H1 (cell line): ENCODE results near the gene IREB2. TPM values are rescaled to one million over a fixed set of nuclear protein-coding genes. Genes with fewer than 3 reads are reported as not detected.

Source experiments
- CTCF ChIA-PET: fragments of 300-600 bp; sonication (Branson Sonifier 250); formaldehyde crosslinking; loops from one replicate; lab custom pipeline; 2021; ENCODE audit not compliant: partially characterized antibody; lab: Charles Lee
- POLR2A ChIA-PET: fragments of 300-600 bp; sonication (Branson Sonifier 250); formaldehyde crosslinking; loops from one replicate; lab custom pipeline; 2021; ENCODE audit warnings: inconsistent platforms; ENCODE audit not compliant: partially characterized antibody; lab: Charles Lee
- DNase-seq, 2 experiments: peaks; one replicate each; pipeline versions ENCODE4 v3.0.0 to v3.0.0-alpha.2; 2010 to 2022; ENCODE audit warnings: low spot score in 2 of 2, low read depth in 1 of 2, mixed read lengths in 1 of 2
- FAIRE-seq: peaks from 2 replicates; lab custom pipeline; 2011; peaks lifted over from hg19 to GRCh38; lab: Jason Lieb, UNC
- H2AFZ ChIP-seq: 2 replicates; pipeline ENCODE4 v1.8.1; 2012; ENCODE audit warnings: low read length, inconsistent platforms
- H2AK5ac ChIP-seq: 2 replicates; pipeline ENCODE4 v1.6.1; 2013; ENCODE audit warnings: low read depth, low read length
- H2BK120ac ChIP-seq: replicated peaks from 2 replicates; pipeline ENCODE3; 2013; ENCODE audit warnings: low read depth, low read length, inconsistent platforms
- H2BK12ac ChIP-seq: 2 replicates; pipeline ENCODE4 v1.6.1; 2013; ENCODE audit warnings: low read depth, low read length
- H2BK15ac ChIP-seq: 2 replicates; pipeline ENCODE4 v1.6.1; 2013; ENCODE audit warnings: low read length
- H2BK20ac ChIP-seq: 2 replicates; pipeline ENCODE4 v1.6.1; 2013; ENCODE audit warnings: low read length
- H2BK5ac ChIP-seq: 2 replicates; pipeline ENCODE4 v1.6.1; 2013; ENCODE audit warnings: low read depth, low read length
- H3K14ac ChIP-seq: 2 replicates; pipeline ENCODE4 v1.6.1; 2013; ENCODE audit warnings: inconsistent platforms; ENCODE audit not compliant: insufficient read length
- H3K18ac ChIP-seq: 2 replicates; pipeline ENCODE4 v1.6.1; 2013; ENCODE audit warnings: low read length; ENCODE audit errors: extremely low read depth
- H3K23ac ChIP-seq: 2 replicates; pipeline ENCODE4 v1.6.1; 2013; ENCODE audit warnings: inconsistent platforms; ENCODE audit not compliant: insufficient read length
- H3K23me2 ChIP-seq: 2 replicates; pipeline ENCODE4 v1.6.1; 2013; ENCODE audit warnings: low read depth, low read length
- H3K27ac ChIP-seq: 2 replicates; pipeline ENCODE4 v1.6.1; 2011; ENCODE audit warnings: low read depth, low read length, inconsistent platforms
- H3K27me3 ChIP-seq, 4 experiments: replicated peaks in 1 of 4; 1 replicate in 1 of 4; 2 replicates in 3 of 4; pipeline versions ENCODE4 v1.6.1 to v1.8.1; 2011 to 2013; ENCODE audit warnings: low read length in 3 of 4, mild to moderate bottlenecking in 3 of 4, inconsistent platforms in 2 of 4, mixed read lengths in 2 of 4, moderate library complexity in 1 of 4; ENCODE audit not compliant: control insufficient read depth in 3 of 4, insufficient read depth in 3 of 4; ENCODE audit errors: extremely low read depth in 1 of 4
- H3K36me3 ChIP-seq, 4 experiments: 2 replicates each; pipeline versions ENCODE4 v1.6.1 to v1.8.1; 2011 to 2013; ENCODE audit warnings: mild to moderate bottlenecking in 4 of 4, low read length in 3 of 4, moderate library complexity in 2 of 4, control low read depth in 1 of 4, inconsistent platforms in 1 of 4; ENCODE audit not compliant: insufficient read depth in 4 of 4, control insufficient read depth in 2 of 4
- H3K4ac ChIP-seq: replicated peaks from 2 replicates; pipeline ENCODE3; 2013; ENCODE audit warnings: low read length, low read depth, mixed read lengths, inconsistent platforms; ENCODE audit not compliant: insufficient read length
- H3K4me1 ChIP-seq, 4 experiments: replicated peaks in 1 of 4; 1 replicate in 1 of 4; 2 replicates in 3 of 4; pipeline versions ENCODE4 v1.6.1 to v1.8.1; 2011 to 2013; ENCODE audit warnings: low read length in 3 of 4, inconsistent platforms in 2 of 4, mixed read lengths in 1 of 4; ENCODE audit not compliant: insufficient read depth in 4 of 4, control insufficient read depth in 3 of 4
- H3K4me2 ChIP-seq, 2 experiments: 2 replicates each; pipeline versions ENCODE4 v1.6.1 to v1.8.1; 2011 to 2013; ENCODE audit warnings: low read depth in 2 of 2, low read length in 2 of 2, control low read depth in 1 of 2, inconsistent platforms in 1 of 2, mild to moderate bottlenecking in 1 of 2; ENCODE audit not compliant: insufficient read depth in 1 of 2
- H3K4me3 ChIP-seq, 4 experiments: fragments of 200-600, 300-600 bp in 1 of 4; sonication (generic), shearing (Covaris generic), sonication (Bioruptor Twin) in 1 of 4; 2 replicates each; pipeline versions ENCODE4 v1.5.1 to v1.8.1; 2011 to 2016; ENCODE audit warnings: low read length in 4 of 4, low read depth in 3 of 4, control low read depth in 2 of 4, inconsistent platforms in 2 of 4, mild to moderate bottlenecking in 2 of 4, mixed read lengths in 1 of 4, moderate library complexity in 1 of 4; ENCODE audit not compliant: insufficient read depth in 2 of 4; ENCODE audit errors: extremely low read depth in 1 of 4
- H3K56ac ChIP-seq: replicated peaks from 2 replicates; pipeline ENCODE3; 2013; ENCODE audit warnings: low read depth, mild to moderate bottlenecking, mixed read lengths, low read length, inconsistent platforms; ENCODE audit not compliant: insufficient read length
- H3K79me1 ChIP-seq: 2 replicates; pipeline ENCODE4 v1.6.1; 2013; ENCODE audit warnings: low read depth, low read length, control low read depth
- H3K79me2 ChIP-seq, 2 experiments: 2 replicates each; pipeline versions ENCODE4 v1.6.1 to v1.8.1; 2012 to 2013; ENCODE audit warnings: low read length in 2 of 2, mild to moderate bottlenecking in 2 of 2, inconsistent platforms in 1 of 2; ENCODE audit not compliant: insufficient read depth in 2 of 2, control insufficient read depth in 1 of 2
- H3K9ac ChIP-seq, 4 experiments: replicated peaks in 1 of 4; 1 replicate in 1 of 4; 2 replicates in 3 of 4; pipeline versions ENCODE4 v1.6.1 to v1.8.1; 2011 to 2013; ENCODE audit warnings: low read depth in 3 of 4, low read length in 3 of 4, control low read depth in 2 of 4, mild to moderate bottlenecking in 2 of 4, moderate library complexity in 2 of 4, inconsistent platforms in 1 of 4; ENCODE audit errors: extremely low read depth in 1 of 4
- H3K9me3 ChIP-seq, 2 experiments: 2 replicates each; pipeline versions ENCODE4 v1.6.1 to v1.8.1; 2012 to 2013; ENCODE audit warnings: mild to moderate bottlenecking in 2 of 2, moderate library complexity in 2 of 2, control low read depth in 1 of 2, inconsistent platforms in 1 of 2, low read depth in 1 of 2, low read length in 1 of 2, mixed read lengths in 1 of 2; ENCODE audit not compliant: insufficient read depth in 2 of 2
- H4K20me1 ChIP-seq, 2 experiments: replicated peaks in 1 of 2; 2 replicates each; pipeline versions ENCODE3 to v1.8.1; 2011 to 2013; ENCODE audit warnings: inconsistent platforms in 2 of 2, low read length in 2 of 2, mild to moderate bottlenecking in 1 of 2; ENCODE audit not compliant: insufficient read depth in 2 of 2, control insufficient read depth in 1 of 2
- H4K5ac ChIP-seq: 2 replicates; pipeline ENCODE4 v1.6.1; 2013; ENCODE audit warnings: low read length, low read depth, mixed read lengths, inconsistent platforms; ENCODE audit not compliant: insufficient read length
- H4K8ac ChIP-seq: 2 replicates; pipeline ENCODE4 v1.8.0; 2013; ENCODE audit warnings: mild to moderate bottlenecking, moderate library complexity, low read length, inconsistent platforms; ENCODE audit not compliant: insufficient read depth; ENCODE audit errors: extremely low read depth
- H4K91ac ChIP-seq: replicated peaks from 2 replicates; pipeline ENCODE3; 2013; ENCODE audit warnings: low read length, mixed read lengths, inconsistent platforms; ENCODE audit not compliant: insufficient read length
- CREB1 ChIP-seq: IDR thresholded peaks from 2 replicates; pipeline ENCODE4 v1.6.1; 2012; ENCODE audit warnings: inconsistent platforms
- EGR1 ChIP-seq: IDR thresholded peaks from 2 replicates; pipeline ENCODE4 v1.6.1; 2011; ENCODE audit warnings: low read depth, low read length, borderline replicate concordance
- KDM5A ChIP-seq: fragments of 200-600 bp; IDR thresholded peaks from 2 replicates; pipeline ENCODE4 v1.7.1; 2012; ENCODE audit warnings: mild to moderate bottlenecking, low read length, inconsistent platforms, mixed read lengths
- WGBS, 2 experiments: shearing (Covaris generic) in 1 of 2; methylation state at CpG; one replicate each; pipeline versions ENCODE4 v1.1.6 to v1.1.7; 2013 to 2015; ENCODE audit warnings: low lambda C conversion rate in 2 of 2, mixed read lengths in 2 of 2, inconsistent platforms in 1 of 2, low coverage in 1 of 2, missing lambda C conversion rate in 1 of 2; ENCODE audit not compliant: insufficient replicate concordance in 2 of 2, insufficient coverage in 1 of 2, insufficient read length in 1 of 2; ENCODE audit errors: extremely low coverage in 1 of 2, missing lambda C conversion rate in 1 of 2; 5-methylcytosine and 5-hydroxymethylcytosine counted together
- polyA plus RNA-seq, 7 experiments: library from polyadenylated mRNA; depleted of rRNA in 3 of 7; stranded (reverse) in 5 of 7; unstranded in 2 of 7; fragments of >200 nt in 5 of 7; fragments of 200-250 nt in 2 of 7; gene quantifications; 1 replicate in 5 of 7; 2 replicates in 1 of 7; 4 replicates in 1 of 7; pipeline versions ENCODE4 v1.2.1 to v1.2.3, GENCODE V29; 2011 to 2013; ENCODE audit warnings: missing spikeins in 2 of 7, mixed read lengths in 2 of 7
- total RNA-seq: library from RNA; stranded (reverse); fragmentation: NEBNext Ultra II Directional; extraction: Animal tissue kit (Norgen Biotek cat#: 25700); gene quantifications from 2 replicates; pipeline ENCODE4 v1.2.1, GENCODE V29; 2021

The IREB2 gene
- total and polyA plus RNA-seq, 2 of the 8 experiments (the other 6 are each of a cell fraction or from before 2014, with no cell fraction given), result 21.0 to 103 TPM

- Histone ChIP-seq H3K9ac (no peak overlapping the region), H3K27ac (no peak overlapping the region), H2AK5ac (no peak overlapping the region), H4K5ac (no peak overlapping the region), H2AFZ (no peak overlapping the region), H3K23ac (no peak overlapping the region), H3K56ac (no peak overlapping the region), H3K4me3 (no peak overlapping the region), H3K4me1 (peaks cover 4 to 28% (median 8%) of the 10 kb centered on the region in 4 experiments), H3K79me2 (no peaks in the 10 kb centered on the region), H2BK15ac (peak overlapping the region; percentile 65), H2BK120ac (no peak overlapping the region), H3K79me1 (no peaks in the 10 kb centered on the region), H2BK20ac (peak overlapping the region; percentile 87; the same call in 1 of the 2 replicates), H3K4me2 (no peak overlapping the region), H3K27me3 (peaks cover 0 to 2% (median 0%) of the 10 kb centered on the region in 4 experiments; a peak in 2 of 7 replicates), H4K8ac (no peak overlapping the region; the same call in 1 of the 2 replicates), H3K23me2 (no peaks in the 10 kb centered on the region), H3K14ac (no peak overlapping the region), H3K18ac (no peak overlapping the region), H2BK5ac (no peak overlapping the region), H4K91ac (no peak overlapping the region), H3K36me3 (no peaks in the 10 kb centered on the region), H3K4ac (no peak overlapping the region), H3K9me3 (no peaks in the 10 kb centered on the region), H4K20me1 (no peaks in the 10 kb centered on the region), H2BK12ac (peak overlapping the region; percentile 18; the same call in 1 of the 2 replicates)
- DNase-seq, result no peak
- no peak for FAIRE-seq
- WGBS, 2 experiments, result 92% methylated on average over 2 of the region's 2 CpGs; no CpG with 5 or more reads in 1 of the 2 experiments
- CTCF ChIA-PET, result interaction anchor here (0.6 to 9.9 kb wide), 15 partner anchors 12 to 86 kb away, joined by 3 to 240 read pairs (median 5); partner anchors contain the start of gene IREB2
- POLR2A ChIA-PET, result interaction anchor here (0.6 to 2.5 kb wide), 3 partner anchors 41 to 1707 kb away, joined by 3 to 10 read pairs (median 4); partner anchors contain the start of gene CRABP1
- no peak for TF ChIP-seq KDM5A
- no peak for TF ChIP-seq EGR1
- TF ChIP-seq CREB1, result no peak
Observed at GRCh38 chr15:78397382-78397781, 40.6 kb upstream of the IREB2 start.
